Epithelial cell of alveolus of lung (primary cell): ENCODE data around the gene YPEL1. TPM values are rescaled to one million over a fixed set of nuclear protein-coding genes. Genes with fewer than 3 reads are reported as not detected.

Experiments used
- total RNA-seq: library from RNA; depleted of rRNA; stranded (reverse); fragments of >200 nt; gene quantifications from 2 replicates; pipeline ENCODE4 v1.2.1, GENCODE V29; 2015

YPEL1 gene, protein sequence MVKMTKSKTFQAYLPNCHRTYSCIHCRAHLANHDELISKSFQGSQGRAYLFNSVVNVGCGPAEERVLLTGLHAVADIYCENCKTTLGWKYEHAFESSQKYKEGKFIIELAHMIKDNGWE
- 0.52 and 4.1 TPM in 2 replicates for total RNA-seq

DNA sequence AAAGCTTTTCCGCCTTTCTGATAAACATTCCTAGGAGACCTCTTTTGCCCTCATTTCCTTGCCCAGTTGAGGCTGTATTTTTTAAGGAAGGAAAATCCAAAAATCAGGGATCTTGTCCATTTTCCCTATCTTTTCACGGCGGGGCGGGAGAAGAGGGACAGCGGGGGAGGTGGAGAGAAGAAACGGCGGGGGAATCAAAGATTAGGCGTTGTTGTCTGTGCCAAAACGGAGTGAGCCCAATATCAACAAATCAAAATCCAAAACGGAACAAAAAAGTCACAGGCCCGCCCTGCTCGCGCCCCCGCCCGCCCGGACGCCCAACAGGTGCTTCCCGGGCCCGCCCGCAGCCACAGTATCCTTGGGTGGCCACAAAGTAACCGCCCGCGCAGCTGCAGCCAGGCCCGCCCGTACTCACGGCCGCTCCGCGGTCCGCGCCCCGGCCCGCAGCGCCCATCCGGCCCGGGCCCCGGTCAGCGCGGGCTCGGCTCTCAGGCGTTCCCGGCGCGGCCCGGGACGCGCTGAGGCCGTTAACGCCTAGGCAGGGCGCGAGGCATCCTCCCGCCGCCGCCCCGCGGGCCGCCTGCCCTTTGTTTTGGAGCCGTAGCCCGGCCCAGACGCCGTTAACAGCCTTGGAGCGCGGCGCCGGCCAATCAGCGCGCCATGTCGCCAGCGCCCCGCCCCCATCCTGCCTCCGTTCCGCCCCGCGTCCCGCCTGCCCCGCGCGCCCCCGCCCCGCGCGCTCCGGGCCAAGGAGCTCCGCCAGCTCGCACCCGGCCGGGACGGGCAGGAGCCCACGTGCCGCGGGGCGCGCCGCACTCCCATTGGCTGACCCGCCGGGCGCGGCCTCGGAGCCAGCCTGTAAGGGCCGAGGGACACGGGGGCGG is at the start of gene YPEL1:
Gene YPEL1, minus strand, starts transcription at position 595 of the 884 bp plus-strand sequence. CDS start 25,050 bp downstream, outside the sequence.

Other genes with a start within 250 kb of the YPEL1 start
- gene RIMBP3C, start 184.3 kb downstream of the YPEL1 start, total RNA-seq: under 0.01 TPM in 2 replicates
- 66.1 and 70.3 TPM in 2 replicates for gene UBE2L3, start 168.1 kb downstream of the YPEL1 start, total RNA-seq
- 50.1 and 60.4 TPM in 2 replicates for gene YDJC, start 105.8 kb downstream of the YPEL1 start, total RNA-seq
- 0.16 TPM in 1 of 2 replicates, not detected in the other for gene CCDC116, start 103.0 kb downstream of the YPEL1 start, total RNA-seq
- gene SDF2L1, start 93.5 kb downstream of the YPEL1 start, total RNA-seq: 24.3 and 87.4 TPM in 2 replicates
- 28.1 and 30.6 TPM in 2 replicates for gene PPIL2, start 69.8 kb downstream of the YPEL1 start, total RNA-seq
- 28.7 and 31.4 TPM in 2 replicates for gene MAPK1, start 131.9 kb upstream of the YPEL1 start, total RNA-seq
- 23.8 and 25.7 TPM in 2 replicates for gene PPM1F, start 217.1 kb upstream of the YPEL1 start, total RNA-seq
- 12.3 and 30.0 TPM in 2 replicates for gene TOP3B, start 247.0 kb upstream of the YPEL1 start, total RNA-seq